ENCODE data around the gene RUVBL2.

DNA sequence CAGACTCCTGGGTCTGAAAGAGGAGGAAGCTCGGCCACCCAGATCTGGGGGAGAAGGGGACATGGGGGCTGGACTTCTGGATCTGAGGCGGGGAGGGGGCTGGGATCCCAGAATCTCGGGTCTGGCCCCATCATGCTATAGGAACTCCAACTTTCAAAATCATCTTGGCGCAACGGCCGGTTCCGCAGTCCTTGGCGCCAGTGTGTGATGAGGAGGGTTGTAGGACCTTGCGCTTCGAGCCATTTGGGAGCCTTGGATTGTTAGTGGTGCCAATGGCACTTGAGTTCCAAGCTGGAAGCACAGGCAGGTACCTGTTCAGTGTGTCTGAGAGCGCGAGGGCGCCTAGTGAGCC lies 324 bp downstream of the RUVBL2 start:
- TF ChIP-seq, protein P1, sequence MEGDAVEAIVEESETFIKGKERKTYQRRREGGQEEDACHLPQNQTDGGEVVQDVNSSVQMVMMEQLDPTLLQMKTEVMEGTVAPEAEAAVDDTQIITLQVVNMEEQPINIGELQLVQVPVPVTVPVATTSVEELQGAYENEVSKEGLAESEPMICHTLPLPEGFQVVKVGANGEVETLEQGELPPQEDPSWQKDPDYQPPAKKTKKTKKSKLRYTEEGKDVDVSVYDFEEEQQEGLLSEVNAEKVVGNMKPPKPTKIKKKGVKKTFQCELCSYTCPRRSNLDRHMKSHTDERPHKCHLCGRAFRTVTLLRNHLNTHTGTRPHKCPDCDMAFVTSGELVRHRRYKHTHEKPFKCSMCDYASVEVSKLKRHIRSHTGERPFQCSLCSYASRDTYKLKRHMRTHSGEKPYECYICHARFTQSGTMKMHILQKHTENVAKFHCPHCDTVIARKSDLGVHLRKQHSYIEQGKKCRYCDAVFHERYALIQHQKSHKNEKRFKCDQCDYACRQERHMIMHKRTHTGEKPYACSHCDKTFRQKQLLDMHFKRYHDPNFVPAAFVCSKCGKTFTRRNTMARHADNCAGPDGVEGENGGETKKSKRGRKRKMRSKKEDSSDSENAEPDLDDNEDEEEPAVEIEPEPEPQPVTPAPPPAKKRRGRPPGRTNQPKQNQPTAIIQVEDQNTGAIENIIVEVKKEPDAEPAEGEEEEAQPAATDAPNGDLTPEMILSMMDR (IDR thresholded peaks at IDR 0.05): no peak
- TF ChIP-seq POLR2A (IDR thresholded peaks at IDR 0.05): no peak
